Large intestine (tissue), 3 donors: Measurements from ENCODE around the gene ZNF490. TPM values are rescaled to one million over a fixed set of nuclear protein-coding genes. Genes with fewer than 3 reads are reported as not detected.
"Not testable (repeated sequence)": the region's sequence is repeated elsewhere in the genome, so short reads cannot be mapped to it uniquely, and the experiment has no call there.

ENCODE experiments used
- DNase-seq, 2 donors: peaks; one replicate each; pipeline versions ENCODE4 v3.0.0 to v3.0.0-alpha.2; 2013
- H3K27ac ChIP-seq: one replicate; pipeline ENCODE4 v1.5.1; 2013; ENCODE audit warnings: low read length
- H3K27me3 ChIP-seq: 2 replicates; pipeline ENCODE4 v1.6.1; 2013; ENCODE audit warnings: low read length; ENCODE audit not compliant: control insufficient read depth, insufficient read depth
- H3K36me3 ChIP-seq: 2 replicates; pipeline ENCODE4 v1.6.1; 2013; ENCODE audit warnings: low read length; ENCODE audit not compliant: control insufficient read depth, insufficient read depth
- H3K4me1 ChIP-seq: one replicate; pipeline ENCODE4 v1.6.1; 2013; ENCODE audit warnings: low read length; ENCODE audit not compliant: control insufficient read depth, insufficient read depth
- H3K4me3 ChIP-seq: one replicate; pipeline ENCODE4 v1.5.1; 2013; ENCODE audit warnings: low read length
- H3K9me3 ChIP-seq: one replicate; pipeline ENCODE4 v1.6.1; 2013; ENCODE audit warnings: mild to moderate bottlenecking, low read depth, low read length, moderate library complexity; ENCODE audit not compliant: control insufficient read depth
- WGBS: methylation state at CpG from one replicate; pipeline ENCODE4 v1.1.5; 2013; ENCODE audit warnings: low lambda C conversion rate; ENCODE audit not compliant: insufficient coverage; 5-methylcytosine and 5-hydroxymethylcytosine counted together
- polyA plus RNA-seq: library from polyadenylated mRNA; unstranded; fragments of 120-200 nt; gene quantifications from one replicate; pipeline ENCODE4 v1.2.1, GENCODE V29; 2013

The ZNF490 gene
- polyA plus RNA-seq, 1 donor, result 2.9 TPM

- 97% methylated on average over 4 of the region's 9 CpGs for WGBS
- H3K36me3 ChIP-seq, result peaks cover 40% of the 10 kb centered on the region
Observed at GRCh38 chr19:12581100-12581499, 29.5 kb downstream of the ZNF490 start.

DNA sequence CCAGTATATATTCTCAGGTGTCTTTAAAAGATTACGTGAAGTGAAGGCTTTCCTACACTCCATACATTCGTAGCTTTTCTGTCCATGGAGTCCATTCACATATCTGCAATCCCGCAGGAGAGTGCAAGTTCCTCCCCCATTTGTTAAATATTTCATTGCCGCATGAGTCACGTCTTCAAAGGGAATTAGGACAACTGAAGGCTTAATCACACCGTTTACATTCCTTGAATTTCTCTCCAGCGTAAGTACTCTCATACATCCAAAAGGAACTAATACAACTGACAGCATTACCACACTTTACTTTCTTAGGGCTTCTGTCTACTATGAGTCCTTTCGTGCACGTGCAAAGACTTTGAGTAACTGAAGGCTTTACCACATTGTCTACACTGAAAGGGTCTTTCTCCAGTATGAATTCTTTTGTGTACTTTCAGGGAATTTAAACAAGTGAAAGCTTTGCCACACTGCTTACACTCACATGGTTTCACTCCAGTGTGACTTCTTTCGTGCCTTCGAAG is 30.4 kb downstream of the ZNF490 start:
- no peaks in the 10 kb centered on the region for H3K4me1 ChIP-seq
- H3K36me3 ChIP-seq, result peaks cover 40% of the 10 kb centered on the region
- H3K9me3 ChIP-seq, result peaks cover 26% of the 10 kb centered on the region
- 83% methylated on average over 6 of the region's 11 CpGs for WGBS
- H3K27ac ChIP-seq, result no peak overlapping the region
- H3K4me3 ChIP-seq, result no peak overlapping the region
- H3K27me3 ChIP-seq, result no peaks in the 10 kb centered on the region
- no peak for DNase-seq

More at GRCh38 chr19:12581100-12581499, 29.5 kb downstream of the ZNF490 start:
- DNase-seq, result no peak
- Histone ChIP-seq H3K4me1 (no peaks in the 10 kb centered on the region), H3K27me3 (no peaks in the 10 kb centered on the region), H3K4me3 (no peak overlapping the region), H3K27ac (no peak overlapping the region), H3K9me3 (peaks cover 26% of the 10 kb centered on the region)

- Histone ChIP-seq H3K4me3 (no peak overlapping the region), H3K27me3 (no peaks in the 10 kb centered on the region), H3K27ac (no peak overlapping the region), H3K9me3 (peaks cover 26% of the 10 kb centered on the region), H3K4me1 (no peaks in the 10 kb centered on the region), H3K36me3 (peaks cover 40% of the 10 kb centered on the region)
- 90% methylated on average over 2 of the region's 10 CpGs for WGBS
- DNase-seq, result no peak
Observed at GRCh38 chr19:12578641-12579040, 32.0 kb downstream of the ZNF490 start.

DNA sequence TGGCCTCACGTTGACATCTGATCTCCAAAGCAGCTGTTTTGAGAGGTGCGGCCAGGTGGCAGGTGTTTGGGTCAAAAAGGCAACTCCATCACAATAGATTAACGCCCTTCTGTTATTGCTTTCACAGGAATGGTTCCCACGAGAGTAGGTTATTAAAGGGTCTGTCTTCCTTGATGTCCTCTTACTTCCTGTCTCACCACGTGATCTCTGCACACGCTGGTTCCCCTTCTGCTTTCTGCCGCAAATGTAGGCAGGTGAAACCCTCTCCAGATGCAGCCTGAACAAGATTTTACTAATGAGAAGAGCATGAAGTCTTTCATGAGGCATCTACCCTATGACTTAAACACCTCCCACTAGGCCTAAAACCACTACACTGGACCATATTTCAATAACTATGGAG is 36.6 kb downstream of the ZNF490 start:
- Histone ChIP-seq H3K4me1 (peaks cover 3% of the 10 kb centered on the region), H3K9me3 (no peaks in the 10 kb centered on the region), H3K27ac (no peak overlapping the region), H3K27me3 (no peaks in the 10 kb centered on the region), H3K4me3 (no peak overlapping the region), H3K36me3 (peaks cover 12% of the 10 kb centered on the region)
- WGBS, result no CpG with 5 or more reads among the region's 7 CpGs
- DNase-seq, result no peak

DNA sequence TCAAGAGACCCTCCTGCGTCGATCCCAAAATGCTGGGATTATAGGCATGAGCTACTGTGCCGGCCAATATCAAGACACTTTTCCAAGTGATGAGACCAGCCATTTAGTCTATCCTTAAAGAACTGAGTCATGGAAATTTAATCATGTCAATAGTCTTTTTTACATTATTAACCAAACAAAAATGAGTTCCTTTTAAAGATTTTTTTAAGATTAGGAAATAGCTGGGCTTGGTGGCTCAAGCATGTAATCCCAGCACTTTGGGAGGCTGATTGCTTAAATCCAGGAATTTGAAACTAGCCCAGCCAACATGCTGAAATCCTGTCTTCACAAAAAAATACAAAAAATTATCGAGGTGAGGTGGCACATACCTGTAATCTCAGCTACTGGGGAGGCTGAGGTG is 42.7 kb downstream of the ZNF490 start:
- H3K4me1 ChIP-seq, result peaks cover 3% of the 10 kb centered on the region
- no peaks in the 10 kb centered on the region for H3K36me3 ChIP-seq
- no peak overlapping the region for H3K27ac ChIP-seq
- no peak overlapping the region for H3K4me3 ChIP-seq
- no CpG with 5 or more reads among the region's 4 CpGs for WGBS
- no peaks in the 10 kb centered on the region for H3K9me3 ChIP-seq
- DNase-seq, result no peak
- H3K27me3 ChIP-seq, result no peaks in the 10 kb centered on the region

DNA sequence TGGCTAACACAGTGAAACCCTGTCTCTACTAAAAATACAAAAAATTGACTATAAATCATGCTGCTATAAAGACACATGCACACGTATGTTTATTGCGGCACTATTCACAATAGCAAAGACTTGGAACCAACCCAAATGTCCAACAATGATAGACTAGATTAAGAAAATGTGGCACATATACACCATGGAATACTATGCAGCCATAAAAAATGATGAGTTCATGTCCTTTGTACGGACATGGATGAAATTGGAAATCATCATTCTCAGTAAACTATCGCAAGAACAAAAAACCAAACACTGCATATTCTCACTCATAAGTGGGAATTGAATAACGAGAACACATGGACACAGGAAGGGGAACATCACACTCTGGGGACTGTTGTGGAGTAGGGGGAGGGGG is 44.2 kb downstream of the ZNF490 start:
- not testable (repeated sequence) for H3K27ac ChIP-seq, H3K4me3 ChIP-seq, H3K4me1 ChIP-seq, H3K9me3 ChIP-seq, H3K27me3 ChIP-seq, H3K36me3 ChIP-seq, DNase-seq
- no CpG with 5 or more reads among the region's 5 CpGs for WGBS

DNA sequence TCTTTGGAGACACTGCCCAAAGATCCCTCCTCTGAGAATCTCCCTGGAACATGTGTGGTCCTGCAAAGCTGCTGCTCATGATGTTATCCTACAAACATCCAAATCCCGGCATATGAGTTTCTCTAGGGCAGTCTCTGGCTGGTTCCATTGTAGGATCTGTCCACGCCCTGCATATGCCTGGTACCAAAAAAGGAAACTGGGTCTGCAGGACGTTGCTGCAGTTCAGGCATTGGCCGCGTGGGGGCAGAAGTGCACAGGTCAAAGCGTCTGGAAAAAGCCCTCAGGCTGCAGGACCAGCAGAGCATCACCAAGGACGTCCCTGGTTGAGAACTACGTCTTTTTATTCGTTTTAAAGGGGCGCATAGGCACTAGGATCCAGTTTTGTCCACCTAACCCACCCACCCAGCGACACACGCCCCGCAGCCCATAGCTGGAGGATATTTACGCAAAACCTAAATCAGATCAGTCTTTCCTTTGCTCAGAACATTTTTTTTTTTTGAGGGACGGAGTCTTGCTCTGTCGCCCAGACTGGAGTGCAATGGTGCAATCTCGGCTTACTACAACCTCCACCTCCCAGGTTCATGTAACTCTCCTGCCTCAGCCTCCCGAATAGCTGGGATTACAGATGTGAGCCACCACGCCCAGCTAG is 46.5 kb downstream of the ZNF490 start:
- no peaks in the 10 kb centered on the region for H3K9me3 ChIP-seq
- H3K27ac ChIP-seq, result no peak overlapping the region
- peak; percentile 73 to 78 for DNase-seq
- no peaks in the 10 kb centered on the region for H3K4me1 ChIP-seq
- H3K27me3 ChIP-seq, result no peaks in the 10 kb centered on the region
- no CpG with 5 or more reads among the region's 19 CpGs for WGBS
- H3K4me3 ChIP-seq, result no peak overlapping the region
- no peaks in the 10 kb centered on the region for H3K36me3 ChIP-seq

DNA sequence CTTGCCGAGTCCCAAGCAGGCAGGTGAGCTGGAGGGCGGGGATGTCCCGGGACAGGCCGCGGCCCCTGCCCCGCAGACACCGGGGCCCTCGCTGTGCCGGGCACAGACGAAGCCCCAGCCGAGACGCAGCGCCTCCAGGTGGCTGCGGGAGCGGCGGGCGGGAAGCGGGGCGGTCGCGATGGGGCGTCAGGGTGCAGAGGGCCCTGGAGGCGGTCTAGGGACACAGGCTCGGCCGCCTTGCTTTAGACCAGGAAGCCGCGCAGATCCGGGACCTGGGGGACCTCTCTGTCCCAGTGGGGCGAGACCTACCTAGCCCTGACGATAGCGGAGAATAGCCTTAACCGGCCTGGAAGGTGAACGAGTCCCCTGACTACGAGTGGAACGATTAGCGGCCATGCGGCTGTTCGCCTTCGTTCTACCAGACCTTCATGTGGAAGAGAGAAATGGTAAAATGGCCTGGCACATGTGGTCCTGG is 55.1 kb downstream of the ZNF490 start:
- no CpG with 5 or more reads among the region's 39 CpGs for WGBS
- Histone ChIP-seq H3K4me3 (no peak overlapping the region), H3K9me3 (no peaks in the 10 kb centered on the region), H3K27me3 (no peaks in the 10 kb centered on the region), H3K36me3 (no peaks in the 10 kb centered on the region), H3K4me1 (peaks cover 9% of the 10 kb centered on the region), H3K27ac (no peak overlapping the region)
- peak in 1 of 2 donors; percentile 30 for DNase-seq

DNA sequence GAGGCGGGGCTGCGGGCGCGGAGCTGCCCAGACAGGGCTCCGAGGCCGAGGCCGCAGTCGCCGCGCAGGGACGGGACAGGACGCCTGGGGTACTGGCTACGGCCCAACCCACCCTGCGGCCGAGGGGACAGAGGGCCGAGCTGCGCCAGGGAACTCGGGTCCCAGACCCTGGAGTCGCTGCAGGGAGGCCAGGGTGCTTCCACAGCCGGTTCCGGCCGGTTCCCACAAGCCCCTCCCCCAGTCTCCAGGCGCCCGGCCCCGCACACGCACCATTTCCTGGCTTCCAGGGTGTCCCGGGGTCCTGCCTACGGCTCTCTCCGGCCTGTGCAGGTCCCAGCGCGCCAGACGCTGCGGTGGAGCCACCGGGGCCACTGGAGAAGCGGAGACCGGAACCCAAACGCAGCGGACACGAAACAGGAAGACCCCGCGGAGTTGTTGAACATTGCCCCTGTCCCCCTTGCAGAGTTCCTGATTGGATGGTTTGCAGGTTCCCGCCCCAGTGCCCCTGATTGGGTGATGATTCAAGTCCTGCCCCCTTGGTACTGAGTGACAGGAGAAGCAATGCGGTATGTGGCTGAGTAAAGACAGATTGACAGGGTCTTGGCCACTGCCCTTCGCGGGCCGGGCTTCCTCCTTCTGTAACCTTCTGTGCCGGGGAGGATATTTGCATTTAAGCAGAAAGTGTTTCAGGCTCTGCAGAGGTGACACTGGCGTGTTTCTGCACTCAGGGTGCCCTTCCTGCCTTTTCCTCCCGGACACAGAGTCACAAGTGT is 59.4 kb downstream of the ZNF490 start, which contains the start of gene ZNF564:
Gene ZNF564, minus strand, starts transcription at position 423 of the 773 bp plus-strand sequence. Its CDS starts 150 bp downstream, at position 273.
- peak; percentile 98 to 100 for DNase-seq
- peak within 1 kb of the TSS; percentile 99 for H3K27ac ChIP-seq
- peaks cover 17% of the 10 kb centered on the region for H3K36me3 ChIP-seq
- WGBS, result no CpG with 5 or more reads among the region's 49 CpGs
- no peaks in the 10 kb centered on the region for H3K27me3 ChIP-seq
- peaks cover 16% of the 10 kb centered on the region for H3K4me1 ChIP-seq
- H3K4me3 ChIP-seq, result peak within 1 kb of the TSS; percentile 95
- H3K9me3 ChIP-seq, result peaks cover 15% of the 10 kb centered on the region

- no peak overlapping the region for H3K27ac ChIP-seq
- peaks cover 37% of the 10 kb centered on the region for H3K36me3 ChIP-seq
- peaks cover 7% of the 10 kb centered on the region for H3K4me1 ChIP-seq
- H3K4me3 ChIP-seq, result no peak overlapping the region
- WGBS, result no CpG with 5 or more reads among the region's 2 CpGs
- no peaks in the 10 kb centered on the region for H3K27me3 ChIP-seq
- H3K9me3 ChIP-seq, result peaks cover 37% of the 10 kb centered on the region
- no peak for DNase-seq
Observed at GRCh38 chr19:12546903-12547302, 63.7 kb downstream of the ZNF490 start.
